ENCODE results near the gene SND1. TPM values are rescaled to one million over a fixed set of nuclear protein-coding genes. Genes with fewer than 3 reads are reported as not detected.

Gene SND1
- total and polyA plus RNA-seq, 4 donors = 59.4 to 214 (median 84.1) TPM

DNA sequence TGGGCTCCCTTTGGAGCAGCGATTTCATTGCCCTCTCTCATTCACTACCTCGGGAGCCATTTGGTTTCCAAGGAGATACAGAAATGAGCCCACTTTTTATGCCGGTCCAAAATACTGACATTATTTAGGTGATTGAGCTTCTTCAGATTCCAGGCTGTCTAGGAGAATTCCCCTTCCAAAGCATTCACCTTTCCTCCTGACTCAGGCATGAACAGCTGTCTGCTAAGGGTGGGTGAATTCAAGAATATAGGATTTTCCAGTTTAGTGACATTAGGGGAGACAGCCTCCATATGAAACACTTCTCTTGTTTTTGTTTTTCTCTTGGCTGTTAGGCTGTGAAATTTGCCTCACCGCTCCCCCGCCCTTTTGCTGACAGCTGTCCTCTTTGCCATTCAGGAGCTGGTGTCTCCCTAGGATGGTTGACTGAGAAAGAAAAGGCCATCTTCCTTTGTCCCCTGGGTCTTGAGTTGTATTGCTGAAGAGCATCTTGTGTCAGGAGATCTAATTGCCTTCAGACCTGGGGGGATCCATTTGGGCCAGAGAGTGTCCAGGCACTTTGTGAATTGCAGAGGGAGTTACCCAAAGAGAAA, 322.5 kb downstream of the SND1 start:
- Histone ChIP-seq H3K36me3 (ENCODE audit: control insufficient read depth in 4 of 4, insufficient read depth in 3 of 4, low read depth in 1 of 4, low read length in 3 of 4) (peaks cover 3 to 11% (median 7%) of the 10 kb centered on the region in 4 donors), H3K4me3 (ENCODE audit: low read depth in 1 of 3, low read length in 3 of 3) (no peak overlapping the region), H3K27ac (ENCODE audit: low read depth in 1 of 2, low read length in 2 of 2) (no peak overlapping the region), H3K4me1 (ENCODE audit: control insufficient read depth in 4 of 4, insufficient read depth in 4 of 4, low read length in 3 of 4) (no peaks in the 10 kb centered on the region), H3K9ac (ENCODE audit: low read depth in 1 of 2, low read length in 2 of 2) (no peak overlapping the region), H3K9me3 (ENCODE audit: control insufficient read depth in 4 of 4, low read length in 3 of 4) (no peaks in the 10 kb centered on the region), H3K27me3 (ENCODE audit: control insufficient read depth in 4 of 4, insufficient read depth in 4 of 4, low read length in 3 of 4) (no peaks in the 10 kb centered on the region)
- 99% methylated on average over 5 of the region's 5 CpGs for WGBS
- no peak for DNase-seq (ENCODE audit: low spot score)
- TF ChIP-seq ATF3 (IDR thresholded peaks at IDR 0.05) = no peak
- no peak for TF ChIP-seq SP1 (IDR thresholded peaks at IDR 0.05)
- no peak for TF ChIP-seq HNF4G (IDR thresholded peaks at IDR 0.05)
- no peak for TF ChIP-seq RAD21 (IDR thresholded peaks at IDR 0.05)
- TF ChIP-seq FOXA2 (IDR thresholded peaks at IDR 0.05) = no peak

GRCh38 chr7:127976056-127976737, 324.2 kb downstream of the SND1 start:
- WGBS = 82% methylated on average over 6 of the region's 6 CpGs
- H3K4me1 ChIP-seq (ENCODE audit: control insufficient read depth in 4 of 4, insufficient read depth in 4 of 4, low read length in 3 of 4) = no peaks in the 10 kb centered on the region
- DNase-seq (ENCODE audit: low spot score) = no peak
- H3K27ac ChIP-seq (ENCODE audit: low read depth in 1 of 2, low read length in 2 of 2) = no peak overlapping the region
- no peaks in the 10 kb centered on the region for H3K9me3 ChIP-seq (ENCODE audit: control insufficient read depth in 4 of 4, low read length in 3 of 4)
- TF ChIP-seq ZBTB33 (IDR thresholded peaks at IDR 0.05) (no peak), EGR1 (IDR thresholded peaks at IDR 0.05; ENCODE audit: low read depth in 2 of 2) (no peak), FOXA1 (IDR thresholded peaks at IDR 0.05) (no peak), GABPA (IDR thresholded peaks at IDR 0.05 in 1 of 2, conservative IDR thresholded peaks at IDR 0.05 in 1 of 2) (no peak), RXRA (IDR thresholded peaks at IDR 0.05) (no peak), YY1 (IDR thresholded peaks at IDR 0.05) (no peak), HNF4A (conservative IDR thresholded peaks at IDR 0.05) (no peak), MAX (IDR thresholded peaks at IDR 0.05) (no peak), ATF3 (IDR thresholded peaks at IDR 0.05) (no peak), TAF1 (conservative IDR thresholded peaks at IDR 0.05) (no peak)
- TF ChIP-seq, protein P1, sequence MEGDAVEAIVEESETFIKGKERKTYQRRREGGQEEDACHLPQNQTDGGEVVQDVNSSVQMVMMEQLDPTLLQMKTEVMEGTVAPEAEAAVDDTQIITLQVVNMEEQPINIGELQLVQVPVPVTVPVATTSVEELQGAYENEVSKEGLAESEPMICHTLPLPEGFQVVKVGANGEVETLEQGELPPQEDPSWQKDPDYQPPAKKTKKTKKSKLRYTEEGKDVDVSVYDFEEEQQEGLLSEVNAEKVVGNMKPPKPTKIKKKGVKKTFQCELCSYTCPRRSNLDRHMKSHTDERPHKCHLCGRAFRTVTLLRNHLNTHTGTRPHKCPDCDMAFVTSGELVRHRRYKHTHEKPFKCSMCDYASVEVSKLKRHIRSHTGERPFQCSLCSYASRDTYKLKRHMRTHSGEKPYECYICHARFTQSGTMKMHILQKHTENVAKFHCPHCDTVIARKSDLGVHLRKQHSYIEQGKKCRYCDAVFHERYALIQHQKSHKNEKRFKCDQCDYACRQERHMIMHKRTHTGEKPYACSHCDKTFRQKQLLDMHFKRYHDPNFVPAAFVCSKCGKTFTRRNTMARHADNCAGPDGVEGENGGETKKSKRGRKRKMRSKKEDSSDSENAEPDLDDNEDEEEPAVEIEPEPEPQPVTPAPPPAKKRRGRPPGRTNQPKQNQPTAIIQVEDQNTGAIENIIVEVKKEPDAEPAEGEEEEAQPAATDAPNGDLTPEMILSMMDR (IDR thresholded peaks at IDR 0.05; ENCODE audit: low read depth, low read length, missing input control) = no peak
- H3K36me3 ChIP-seq (ENCODE audit: control insufficient read depth in 4 of 4, insufficient read depth in 3 of 4, low read depth in 1 of 4, low read length in 3 of 4) = peaks cover 3 to 11% (median 8%) of the 10 kb centered on the region in 4 donors
- H3K9ac ChIP-seq (ENCODE audit: low read depth in 1 of 2, low read length in 2 of 2) = no peak overlapping the region
- H3K27me3 ChIP-seq (ENCODE audit: control insufficient read depth in 4 of 4, insufficient read depth in 4 of 4, low read length in 3 of 4) = no peaks in the 10 kb centered on the region
- H3K4me3 ChIP-seq (ENCODE audit: low read depth in 1 of 3, low read length in 3 of 3) = no peak overlapping the region

Data from liver (tissue), 9 donors.